ENCODE results near the gene LXN.

The LXN gene

DNA sequence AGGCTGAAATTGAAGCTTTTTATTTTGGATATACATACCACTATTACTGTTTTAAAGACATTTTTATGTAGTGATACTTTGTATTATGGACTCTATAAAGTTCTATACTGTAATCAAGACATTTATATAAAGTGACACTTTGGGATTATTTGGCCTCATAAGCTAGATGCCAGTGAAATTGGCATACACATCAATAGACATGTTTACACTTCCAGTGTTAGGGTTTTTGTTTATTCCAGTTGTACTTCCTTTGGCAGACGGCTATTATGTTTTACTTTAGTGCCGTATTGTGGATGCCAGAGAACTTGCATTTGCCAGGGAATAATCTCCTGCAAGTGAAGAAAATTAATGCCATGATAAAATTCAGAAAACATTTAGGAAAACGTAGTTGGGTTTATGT, 6.0 kb downstream of the LXN start:
- no peak for DNase-seq

GRCh38 chr3:158663832-158664231, 8.6 kb downstream of the LXN start:
- no peak for DNase-seq

DNA sequence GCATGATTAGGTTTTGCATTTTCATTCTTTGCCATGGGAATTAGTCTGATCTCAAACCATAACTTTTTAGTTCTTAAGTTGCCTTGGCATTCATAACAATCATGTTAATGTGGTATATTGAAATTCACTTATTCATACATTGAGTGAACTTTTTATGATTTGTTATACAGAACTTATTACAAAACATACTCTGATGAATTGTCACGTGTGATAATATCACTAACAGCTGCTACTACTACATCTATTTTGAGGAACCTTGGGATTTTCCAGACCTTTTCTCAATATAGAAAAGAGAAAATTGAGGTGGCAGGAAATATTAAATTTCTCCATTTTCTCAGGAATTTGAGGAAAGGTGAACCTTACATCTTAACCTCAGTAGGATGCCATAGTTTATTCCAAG, 9.2 kb downstream of the LXN start:
- DNase-seq = no peak

DNA sequence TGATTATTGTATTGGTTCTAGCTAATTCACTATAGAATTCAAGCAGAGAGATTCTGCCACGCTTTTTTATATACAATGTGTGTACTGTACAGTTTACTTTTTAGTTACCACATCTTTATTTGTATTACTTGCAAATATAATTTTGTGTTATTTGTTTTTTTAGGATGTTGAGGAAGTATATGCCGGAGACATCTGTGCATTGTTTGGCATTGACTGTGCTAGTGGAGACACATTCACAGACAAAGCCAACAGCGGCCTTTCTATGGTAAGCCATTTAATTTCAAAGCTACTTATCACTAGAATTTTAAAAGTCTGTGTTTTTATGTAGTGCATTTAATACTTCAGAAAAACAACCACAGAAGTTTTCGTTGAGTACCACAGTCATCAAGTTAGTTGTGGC, 11.7 kb downstream of the LXN start:
- no peak for DNase-seq

- no peak for DNase-seq
These were observed 12.8 kb downstream of the LXN start for GRCh38 chr3:158659454-158660237.

- DNase-seq = no peak
These were observed 13.6 kb downstream of the LXN start for GRCh38 chr3:158658889-158659288.

DNA sequence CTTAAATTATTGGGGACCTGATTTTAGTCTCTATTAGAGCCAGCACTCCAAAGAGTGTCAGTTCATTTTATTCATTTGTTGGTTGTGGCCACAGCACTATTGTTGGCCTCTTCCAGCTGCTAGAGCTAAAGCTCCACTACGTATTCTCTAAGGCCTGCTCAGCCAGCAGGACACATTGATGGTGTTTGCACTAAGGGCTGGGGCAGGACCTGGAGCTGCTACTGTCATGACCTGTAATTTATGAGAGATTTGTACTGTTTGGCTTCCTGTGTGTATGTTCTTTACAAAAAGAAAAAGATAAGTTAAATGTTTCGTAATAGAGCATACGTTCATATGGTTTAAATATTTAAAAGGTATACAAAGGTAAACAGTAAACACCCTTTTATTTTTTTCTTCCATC, 20.0 kb downstream of the LXN start:
- no peak for DNase-seq

GRCh38 chr3:158651192-158651591, 21.3 kb downstream of the LXN start:
- DNase-seq = no peak

DNA sequence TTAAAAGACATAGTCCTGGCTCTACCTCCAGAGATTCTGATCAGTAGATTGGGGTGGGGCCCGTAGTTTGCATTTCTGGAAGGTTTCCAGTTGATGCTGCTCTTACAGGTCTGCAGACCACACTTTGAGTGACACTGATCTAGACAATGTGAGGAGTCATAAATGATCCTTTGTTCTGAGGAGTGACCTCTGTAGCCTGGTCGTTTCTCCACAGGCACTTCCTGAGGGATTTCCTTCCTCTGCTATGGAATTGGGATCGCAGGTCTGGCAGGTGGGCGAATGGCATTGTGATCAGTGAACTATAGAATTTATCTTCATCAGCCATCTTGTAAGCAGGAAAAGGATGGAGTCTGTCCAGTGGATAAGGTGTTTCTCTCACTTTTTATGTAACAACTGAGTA, 22.7 kb downstream of the LXN start:
- no peak for DNase-seq

GRCh38 chr3:158644345-158644908, 28.0 kb downstream of the LXN start, which contains the start of gene GFM1:
TSS of gene GFM1 (plus strand) at chr3:158644527. CDS start at chr3:158644635, 108 bp downstream.
- peak; percentile 96 for DNase-seq

- DNase-seq = no peak
These were observed 29.8 kb downstream of the LXN start for GRCh38 chr3:158642474-158643210.

- DNase-seq = no peak
These were observed 30.4 kb downstream of the LXN start for GRCh38 chr3:158642005-158642404.

DNA sequence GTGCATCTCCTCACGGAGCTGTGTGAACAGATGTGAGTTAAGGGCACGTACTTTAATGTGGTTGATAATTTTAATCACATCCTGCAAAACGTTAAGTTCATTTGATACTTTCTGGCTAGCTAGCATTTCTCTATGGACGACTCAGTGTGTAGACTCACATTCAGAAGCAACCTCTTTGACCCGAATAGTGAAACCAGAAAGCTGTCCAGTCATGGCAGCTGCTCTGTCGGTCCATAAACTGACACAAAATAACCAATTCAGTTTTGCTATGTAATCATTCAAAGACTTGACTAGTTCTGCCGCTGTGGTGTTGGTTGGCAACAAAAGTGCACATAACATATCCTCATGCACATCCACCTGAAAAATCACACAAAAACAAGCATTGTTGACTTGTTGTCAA, 31.8 kb downstream of the LXN start:
- DNase-seq = no peak

GRCh38 chr3:158631981-158632380, 40.5 kb downstream of the LXN start:
- DNase-seq = no peak

DNA sequence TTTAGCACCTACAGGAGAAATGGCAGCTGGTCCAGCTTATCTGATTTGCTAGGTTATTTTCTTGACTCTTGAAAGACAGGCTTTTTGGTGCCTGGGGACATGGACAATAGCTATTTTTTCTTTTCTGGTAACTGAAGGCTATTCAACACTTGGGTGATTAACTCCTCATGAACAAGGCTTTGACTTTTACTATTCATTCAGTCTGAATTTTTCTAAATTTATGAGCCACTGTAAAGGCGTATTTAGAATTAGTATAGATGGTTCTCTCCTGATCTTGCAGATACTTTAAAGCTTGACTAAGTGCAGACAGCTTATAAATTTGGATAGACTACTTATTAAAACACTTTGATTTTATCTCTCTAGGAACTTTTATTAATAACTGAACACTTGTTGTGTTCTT, 46.6 kb downstream of the LXN start:
- no peak for DNase-seq

GRCh38 chr3:158617982-158618875, 54.2 kb downstream of the LXN start:
- DNase-seq = no peak

Measured in NCI-H2029 (cell line).